Fibroblast of lung (primary cell): ENCODE measurements around the gene F2R. TPM values are rescaled to one million over a fixed set of nuclear protein-coding genes. Genes with fewer than 3 reads are reported as not detected.

Source experiments
- DNase-seq, 2 donors: peaks; one replicate each; pipeline versions ENCODE4 v3.0.0 to v3.0.0-alpha.2; 2010; ENCODE audit warnings: low read depth in 2 of 2
- H2AFZ ChIP-seq: 2 replicates; pipeline ENCODE4 v1.5.1; 2012; ENCODE audit warnings: low read length, control low read depth, inconsistent platforms
- H3K27ac ChIP-seq: 2 replicates; pipeline ENCODE4 v1.5.1; 2011; ENCODE audit warnings: low read length, control low read depth; ENCODE audit not compliant: insufficient read depth
- H3K27me3 ChIP-seq: 2 replicates; pipeline ENCODE4 v1.5.1; 2011; ENCODE audit warnings: mild to moderate bottlenecking, low read length; ENCODE audit not compliant: control insufficient read depth, insufficient read depth
- H3K36me3 ChIP-seq: 2 replicates; pipeline ENCODE4 v1.5.1; 2011; ENCODE audit warnings: low read length; ENCODE audit not compliant: control insufficient read depth, insufficient read depth
- H3K4me1 ChIP-seq: 2 replicates; pipeline ENCODE4 v1.5.1; 2011; ENCODE audit warnings: low read length; ENCODE audit not compliant: control insufficient read depth, insufficient read depth; ENCODE audit errors: extremely low read depth
- H3K4me2 ChIP-seq: 2 replicates; pipeline ENCODE4 v1.5.1; 2011; ENCODE audit warnings: low read length, control low read depth; ENCODE audit not compliant: insufficient read depth; ENCODE audit errors: extremely low read depth
- H3K4me3 ChIP-seq, 4 experiments: fragments of 200-600 bp in 1 of 4; sonication (generic) in 1 of 4; replicated peaks in 1 of 4; 2 replicates each; pipeline ENCODE4 v1.5.1; 2011 to 2016; ENCODE audit warnings: low read length in 4 of 4, low read depth in 3 of 4, mild to moderate bottlenecking in 3 of 4, control low read depth in 2 of 4, inconsistent platforms in 1 of 4, mixed read lengths in 1 of 4; ENCODE audit not compliant: insufficient read depth in 1 of 4; ENCODE audit errors: control extremely low read depth in 1 of 4
- H3K79me2 ChIP-seq: 2 replicates; pipeline ENCODE4 v1.5.1; 2012; ENCODE audit warnings: mild to moderate bottlenecking, low read length, inconsistent platforms; ENCODE audit not compliant: control insufficient read depth, insufficient read depth
- H3K9ac ChIP-seq: 2 replicates; pipeline ENCODE4 v1.5.1; 2011; ENCODE audit warnings: mild to moderate bottlenecking, low read length, control low read depth; ENCODE audit not compliant: insufficient read depth
- H3K9me3 ChIP-seq: 2 replicates; pipeline ENCODE4 v1.5.1; 2012; ENCODE audit warnings: low read depth, low read length; ENCODE audit not compliant: control insufficient read depth, insufficient read depth
- H4K20me1 ChIP-seq: 2 replicates; pipeline ENCODE4 v1.5.1; 2011; ENCODE audit warnings: low read length; ENCODE audit not compliant: control insufficient read depth, insufficient read depth; ENCODE audit errors: extremely low read depth
- EZH2 ChIP-seq: IDR thresholded peaks from 2 replicates; pipeline ENCODE4 v1.5.1; 2012; ENCODE audit warnings: low read length, control low read depth, mild to moderate bottlenecking; ENCODE audit errors: missing control alignments
- polyA plus RNA-seq, 2 donors: library from polyadenylated mRNA; depleted of rRNA in 1 of 2; stranded (reverse) in 1 of 2; unstranded in 1 of 2; fragments of >200 nt; gene quantifications; 2 replicates each; pipeline ENCODE4 v1.2.1, GENCODE V29; 2011 to 2012; ENCODE audit warnings: missing spikeins in 1 of 2
- total RNA-seq: library from RNA; depleted of rRNA; stranded (reverse); fragments of >200 nt; gene quantifications from 2 replicates; pipeline ENCODE4 v1.2.1, GENCODE V29; 2014
- TF ChIP-seq, protein P1 (sequence below), 2 donors: IDR thresholded peaks in 1 of 2; conservative IDR thresholded peaks in 1 of 2; 1 replicate in 1 of 2; 2 replicates in 1 of 2; pipeline ENCODE4 v1.5.1; 2011 to 2012; ENCODE audit warnings: low read length in 2 of 2, control low read depth in 1 of 2, inconsistent platforms in 1 of 2, low read depth in 1 of 2, mild to moderate bottlenecking in 1 of 2

F2R gene
- total and polyA plus RNA-seq, 2 donors (not counting 1 experiment from before 2014, with no cell fraction given), result 265 to 797 TPM

GRCh38 chr5:76746677-76747076 lies 30.8 kb downstream of the F2R start:
- Histone ChIP-seq H2AFZ (no peak overlapping the region), H3K9ac (no peak overlapping the region)
- no peak for DNase-seq

DNA sequence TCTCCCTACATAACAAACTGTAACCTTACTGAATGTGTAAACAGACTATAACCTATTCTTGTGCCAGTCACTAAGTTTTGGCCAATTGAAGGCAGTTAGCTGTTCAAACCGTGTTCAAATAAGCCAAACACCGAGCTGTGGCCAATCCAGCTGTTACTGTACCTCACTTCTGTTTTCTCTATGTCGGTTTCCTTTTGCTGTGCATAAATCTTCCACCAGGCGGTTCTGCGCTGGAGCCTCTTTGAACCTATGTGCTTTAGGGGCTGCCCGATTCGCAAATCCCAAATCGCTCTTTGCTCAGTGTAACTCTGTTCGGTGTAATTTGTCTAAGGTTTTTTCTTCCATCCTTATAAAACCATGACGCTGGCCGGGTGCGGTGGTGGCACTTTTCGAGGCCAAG lies 31.8 kb downstream of the F2R start:
- Histone ChIP-seq H3K4me2 (no peak overlapping the region), H2AFZ (no peak overlapping the region), H3K27me3 (no peaks in the 10 kb centered on the region), H4K20me1 (no peaks in the 10 kb centered on the region), H3K4me1 (no peaks in the 10 kb centered on the region), H3K36me3 (no peaks in the 10 kb centered on the region), H3K79me2 (no peaks in the 10 kb centered on the region), H3K9ac (no peak overlapping the region), H3K9me3 (no peaks in the 10 kb centered on the region), H3K4me3 (no peak overlapping the region), H3K27ac (no peak overlapping the region)
- DNase-seq, result no peak
- no peak for TF ChIP-seq EZH2
- TF ChIP-seq, protein P1, sequence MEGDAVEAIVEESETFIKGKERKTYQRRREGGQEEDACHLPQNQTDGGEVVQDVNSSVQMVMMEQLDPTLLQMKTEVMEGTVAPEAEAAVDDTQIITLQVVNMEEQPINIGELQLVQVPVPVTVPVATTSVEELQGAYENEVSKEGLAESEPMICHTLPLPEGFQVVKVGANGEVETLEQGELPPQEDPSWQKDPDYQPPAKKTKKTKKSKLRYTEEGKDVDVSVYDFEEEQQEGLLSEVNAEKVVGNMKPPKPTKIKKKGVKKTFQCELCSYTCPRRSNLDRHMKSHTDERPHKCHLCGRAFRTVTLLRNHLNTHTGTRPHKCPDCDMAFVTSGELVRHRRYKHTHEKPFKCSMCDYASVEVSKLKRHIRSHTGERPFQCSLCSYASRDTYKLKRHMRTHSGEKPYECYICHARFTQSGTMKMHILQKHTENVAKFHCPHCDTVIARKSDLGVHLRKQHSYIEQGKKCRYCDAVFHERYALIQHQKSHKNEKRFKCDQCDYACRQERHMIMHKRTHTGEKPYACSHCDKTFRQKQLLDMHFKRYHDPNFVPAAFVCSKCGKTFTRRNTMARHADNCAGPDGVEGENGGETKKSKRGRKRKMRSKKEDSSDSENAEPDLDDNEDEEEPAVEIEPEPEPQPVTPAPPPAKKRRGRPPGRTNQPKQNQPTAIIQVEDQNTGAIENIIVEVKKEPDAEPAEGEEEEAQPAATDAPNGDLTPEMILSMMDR (conservative IDR thresholded peaks at IDR 0.05 in 1 of 2, IDR thresholded peaks at IDR 0.05 in 1 of 2; ENCODE audit: low read depth in 1 of 2, low read length in 2 of 2), result no peak

More at GRCh38 chr5:76746677-76747076, 30.8 kb downstream of the F2R start:
- Histone ChIP-seq H3K4me2 (no peak overlapping the region), H3K36me3 (no peaks in the 10 kb centered on the region), H3K9me3 (no peaks in the 10 kb centered on the region), H3K4me1 (no peaks in the 10 kb centered on the region), H3K27me3 (no peaks in the 10 kb centered on the region), H3K4me3 (no peak overlapping the region), H3K27ac (no peak overlapping the region), H3K79me2 (no peaks in the 10 kb centered on the region), H4K20me1 (no peaks in the 10 kb centered on the region)
- no peak for TF ChIP-seq EZH2
- TF ChIP-seq, protein P1 (conservative IDR thresholded peaks at IDR 0.05 in 1 of 2, IDR thresholded peaks at IDR 0.05 in 1 of 2; ENCODE audit: low read depth in 1 of 2, low read length in 2 of 2), result no peak

GRCh38 chr5:76751291-76751690 lies 35.4 kb downstream of the F2R start:
- Histone ChIP-seq H3K36me3 (no peaks in the 10 kb centered on the region), H3K4me3 (no peak overlapping the region), H2AFZ (no peak overlapping the region), H4K20me1 (no peaks in the 10 kb centered on the region), H3K9ac (no peak overlapping the region), H3K27me3 (no peaks in the 10 kb centered on the region), H3K4me1 (no peaks in the 10 kb centered on the region), H3K27ac (no peak overlapping the region), H3K4me2 (no peak overlapping the region), H3K9me3 (no peaks in the 10 kb centered on the region), H3K79me2 (no peaks in the 10 kb centered on the region)
- no peak for DNase-seq
- TF ChIP-seq, protein P1 (conservative IDR thresholded peaks at IDR 0.05 in 1 of 2, IDR thresholded peaks at IDR 0.05 in 1 of 2; ENCODE audit: low read depth in 1 of 2, low read length in 2 of 2), result no peak
- no peak for TF ChIP-seq EZH2
